Testis (tissue), 3 donors: ENCODE results near the gene MAGI1. TPM values are rescaled to one million over a fixed set of nuclear protein-coding genes. Genes with fewer than 3 reads are reported as not detected.

ENCODE experiments used
- DNase-seq: peaks from one replicate; pipeline ENCODE4 v3.0.0-alpha.2; 2019
- H3K27ac ChIP-seq, 2 donors: fragments of 200-600 bp; sonication (generic); one replicate each; pipeline ENCODE4 v1.5.1; 2019
- H3K27me3 ChIP-seq: fragments of 200-600 bp; sonication (generic); one replicate; pipeline ENCODE4 v1.5.1; 2019
- H3K36me3 ChIP-seq: fragments of 200-600 bp; sonication (generic); one replicate; pipeline ENCODE4 v1.5.1; 2017; ENCODE audit warnings: low read depth; ENCODE audit errors: missing control alignments
- H3K4me1 ChIP-seq: fragments of 200-600 bp; sonication (generic); one replicate; pipeline ENCODE4 v1.5.1; 2019
- H3K4me3 ChIP-seq, 2 donors: fragments of 200-600 bp; sonication (generic); one replicate each; pipeline ENCODE4 v1.5.1; 2017 to 2019
- H3K9me3 ChIP-seq: fragments of 200-600 bp; sonication (generic); one replicate; pipeline ENCODE4 v1.5.1; 2017
- POLR2A ChIP-seq: fragments of 450-650 bp; IDR thresholded peaks from one replicate; pipeline ENCODE4 v1.6.1; 2017; ENCODE audit warnings: antibody characterized with exemption, mild to moderate bottlenecking, moderate library complexity
- WGBS, 2 donors: methylation state at CpG; one replicate each; pipeline ENCODE4 v1.1.5; 2018; 5-methylcytosine and 5-hydroxymethylcytosine counted together
- intact Hi-C: fragments of 100-400 bp; cut with DNase I; formaldehyde crosslinking; loops from one replicate; pipeline ENCODE4 v1.15.1; 2023; ENCODE audit warnings: low total_unique reads
- polyA plus RNA-seq: library from polyadenylated mRNA; stranded (reverse); fragments of 350-450 nt; fragmentation: Illumina TruSeq; extraction: RNeasy Lipid Tissue Mini Kit (QIAGEN cat#74804); gene quantifications from one replicate; pipeline ENCODE4 v1.2.3, GENCODE V29; 2014; ENCODE audit warnings: low read depth, low replicate concordance; ENCODE audit not compliant: insufficient read depth
- total RNA-seq, 2 donors: library from RNA; depleted of rRNA; stranded (reverse); fragments of >200 nt; gene quantifications; one replicate each; pipeline ENCODE4 v1.2.3, GENCODE V29; 2016
- TF ChIP-seq, protein P1 (sequence below), 3 experiments: fragments of 450-650 bp in 2 of 3; fragments of 200-600 bp in 1 of 3; sonication (generic) in 1 of 3; IDR thresholded peaks; one replicate each; pipeline ENCODE4 v1.5.1; 2016 to 2019; ENCODE audit warnings: antibody characterized with exemption in 3 of 3, mild to moderate bottlenecking in 2 of 3, moderate library complexity in 1 of 3

MAGI1 gene
- total and polyA plus RNA-seq, 3 donors from 2014 or later = 55.4 to 60.4 (median 56.1) TPM

DNA sequence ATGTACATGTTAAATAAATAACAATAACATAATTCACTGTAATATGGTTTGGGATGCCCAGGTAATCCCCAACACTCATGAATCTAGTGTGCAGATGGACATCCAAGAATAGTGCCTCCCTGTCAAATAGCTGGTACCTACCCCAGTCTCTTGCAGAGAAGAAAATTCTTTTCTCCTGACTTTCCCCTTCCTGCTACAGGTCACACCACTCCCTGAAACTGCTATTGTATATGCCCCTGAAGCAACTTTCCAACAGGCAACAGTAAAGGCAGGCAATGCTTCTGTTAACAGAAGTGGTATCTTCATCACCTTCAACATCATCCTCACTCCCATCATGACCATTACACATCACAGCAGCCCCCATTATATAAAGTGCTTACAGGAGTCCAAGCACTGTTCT, 431.6 kb downstream of the MAGI1 start:
- H3K4me3 ChIP-seq = no peak overlapping the region
- H3K9me3 ChIP-seq = no peaks in the 10 kb centered on the region
- H3K27me3 ChIP-seq = no peaks in the 10 kb centered on the region
- H3K27ac ChIP-seq = no peak overlapping the region
- no peak for TF ChIP-seq POLR2A
- TF ChIP-seq, protein P1, sequence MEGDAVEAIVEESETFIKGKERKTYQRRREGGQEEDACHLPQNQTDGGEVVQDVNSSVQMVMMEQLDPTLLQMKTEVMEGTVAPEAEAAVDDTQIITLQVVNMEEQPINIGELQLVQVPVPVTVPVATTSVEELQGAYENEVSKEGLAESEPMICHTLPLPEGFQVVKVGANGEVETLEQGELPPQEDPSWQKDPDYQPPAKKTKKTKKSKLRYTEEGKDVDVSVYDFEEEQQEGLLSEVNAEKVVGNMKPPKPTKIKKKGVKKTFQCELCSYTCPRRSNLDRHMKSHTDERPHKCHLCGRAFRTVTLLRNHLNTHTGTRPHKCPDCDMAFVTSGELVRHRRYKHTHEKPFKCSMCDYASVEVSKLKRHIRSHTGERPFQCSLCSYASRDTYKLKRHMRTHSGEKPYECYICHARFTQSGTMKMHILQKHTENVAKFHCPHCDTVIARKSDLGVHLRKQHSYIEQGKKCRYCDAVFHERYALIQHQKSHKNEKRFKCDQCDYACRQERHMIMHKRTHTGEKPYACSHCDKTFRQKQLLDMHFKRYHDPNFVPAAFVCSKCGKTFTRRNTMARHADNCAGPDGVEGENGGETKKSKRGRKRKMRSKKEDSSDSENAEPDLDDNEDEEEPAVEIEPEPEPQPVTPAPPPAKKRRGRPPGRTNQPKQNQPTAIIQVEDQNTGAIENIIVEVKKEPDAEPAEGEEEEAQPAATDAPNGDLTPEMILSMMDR (IDR thresholded peaks at IDR 0.05) = no peak
- no peak for DNase-seq
- intact Hi-C loops = no loop called here
- no peaks in the 10 kb centered on the region for H3K36me3 ChIP-seq
- H3K4me1 ChIP-seq = no peaks in the 10 kb centered on the region

DNA sequence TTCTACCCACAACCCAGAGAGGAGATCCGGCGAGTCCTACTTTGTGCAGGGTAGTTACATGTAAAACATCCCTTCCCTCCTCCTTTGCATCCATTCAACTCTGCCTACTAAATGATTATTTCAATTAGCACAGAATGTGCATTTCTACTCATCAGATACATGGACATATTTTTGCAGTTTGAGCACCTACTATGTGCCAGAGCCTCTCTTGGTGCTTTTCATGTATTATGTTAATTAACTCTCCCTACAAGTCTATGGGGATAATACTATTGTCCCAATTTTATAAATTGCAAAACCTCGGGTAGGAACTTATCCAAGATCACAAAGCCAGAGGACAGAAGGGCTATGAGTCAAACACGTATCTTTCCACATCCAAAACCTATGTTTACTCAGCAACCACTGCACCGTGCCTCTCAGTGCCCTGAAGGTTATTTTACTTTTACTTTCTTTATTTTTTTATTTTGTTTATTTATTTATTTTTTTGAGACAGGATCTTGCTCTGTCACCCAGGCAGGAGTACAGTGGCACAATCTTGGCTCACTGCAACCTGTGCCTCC, 432.8 kb downstream of the MAGI1 start:
- 93 to 96% methylated on average over 5 of the region's 5 CpGs for WGBS, 2 donors

GRCh38 chr3:65604863-65605526, 433.7 kb downstream of the MAGI1 start:
- H3K27ac ChIP-seq = no peak overlapping the region
- WGBS, 2 donors = 54 to 57% methylated on average over 3 of the region's 3 CpGs

More for the DNA sequence above, 432.8 kb downstream of the MAGI1 start:
- Histone ChIP-seq H3K27ac (no peak overlapping the region), H3K4me3 (no peak overlapping the region), H3K9me3 (no peaks in the 10 kb centered on the region), H3K4me1 (no peaks in the 10 kb centered on the region), H3K36me3 (no peaks in the 10 kb centered on the region), H3K27me3 (no peaks in the 10 kb centered on the region)
- intact Hi-C loops = no loop called here
- no peak for DNase-seq
- TF ChIP-seq POLR2A = no peak
- TF ChIP-seq, protein P1 (IDR thresholded peaks at IDR 0.05) = no peak

GRCh38 chr3:65603631-65604030, 435.1 kb downstream of the MAGI1 start:
- no peaks in the 10 kb centered on the region for H3K27me3 ChIP-seq
- no peaks in the 10 kb centered on the region for H3K9me3 ChIP-seq
- TF ChIP-seq, protein P1 (IDR thresholded peaks at IDR 0.05) = no peak
- no peak for TF ChIP-seq POLR2A
- no peaks in the 10 kb centered on the region for H3K36me3 ChIP-seq
- intact Hi-C loops = no loop called here
- H3K27ac ChIP-seq = no peak overlapping the region
- H3K4me1 ChIP-seq = no peaks in the 10 kb centered on the region
- no peak overlapping the region for H3K4me3 ChIP-seq
- 92 to 94% methylated on average over 4 of the region's 4 CpGs for WGBS, 2 donors
- DNase-seq = no peak

More at GRCh38 chr3:65604863-65605526, 433.7 kb downstream of the MAGI1 start:
- DNase-seq = no peak
- Histone ChIP-seq H3K27me3 (no peaks in the 10 kb centered on the region), H3K4me3 (no peak overlapping the region), H3K36me3 (no peaks in the 10 kb centered on the region), H3K9me3 (no peaks in the 10 kb centered on the region), H3K4me1 (no peaks in the 10 kb centered on the region)
- intact Hi-C loops = no loop called here
- no peak for TF ChIP-seq POLR2A
- TF ChIP-seq, protein P1 (IDR thresholded peaks at IDR 0.05) = no peak

DNA sequence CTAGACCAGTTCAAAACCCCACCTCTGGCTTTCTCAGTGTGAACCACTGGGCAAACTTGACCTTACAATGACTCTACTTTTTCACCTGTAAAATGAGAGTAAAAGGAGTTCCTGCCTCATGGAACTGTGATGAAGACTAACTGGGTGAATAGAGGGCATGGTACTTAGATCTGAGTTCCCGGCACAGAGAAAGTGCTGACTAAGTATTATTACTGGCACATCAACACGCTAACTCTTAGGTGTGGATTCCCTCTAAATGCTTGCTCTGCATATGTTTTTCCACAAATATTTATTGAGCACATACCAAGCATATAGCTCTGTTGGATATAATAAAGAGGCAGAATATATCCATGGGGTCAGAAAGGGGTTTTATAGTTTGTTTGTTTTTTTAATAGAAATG, 437.8 kb downstream of the MAGI1 start:
- Histone ChIP-seq H3K4me3 (no peak overlapping the region), H3K27ac (no peak overlapping the region), H3K36me3 (no peaks in the 10 kb centered on the region), H3K27me3 (no peaks in the 10 kb centered on the region), H3K4me1 (peaks cover 8% of the 10 kb centered on the region), H3K9me3 (no peaks in the 10 kb centered on the region)
- TF ChIP-seq, protein P1 (IDR thresholded peaks at IDR 0.05) = no peak
- no peak for TF ChIP-seq POLR2A
- intact Hi-C loops = no loop called here
- WGBS, 2 donors = 87 to 100% methylated on average over 2 of the region's 2 CpGs
- no peak for DNase-seq
